Ishikawa (cell line): ENCODE measurements around the gene SCNN1B.

Source experiments
- CEBPB ChIP-seq: IDR thresholded peaks from 2 replicates; pipeline ENCODE4 v1.6.1; 2012
- CREB1 ChIP-seq: IDR thresholded peaks from 2 replicates; pipeline ENCODE4 v1.6.1; 2012; ENCODE audit warnings: low read depth
- EGR1 ChIP-seq: IDR thresholded peaks from 2 replicates; pipeline ENCODE4 v1.6.1; 2012
- EP300 ChIP-seq: IDR thresholded peaks from 2 replicates; pipeline ENCODE4 v1.6.1; 2012; ENCODE audit warnings: borderline replicate concordance
- FOXM1 ChIP-seq: IDR thresholded peaks from 2 replicates; pipeline ENCODE4 v1.6.1; 2012; ENCODE audit warnings: low read depth, borderline replicate concordance
- NFIC ChIP-seq: IDR thresholded peaks from 2 replicates; pipeline ENCODE4 v1.6.1; 2012
- RAD21 ChIP-seq: IDR thresholded peaks from 2 replicates; pipeline ENCODE4 v1.6.1; 2012; ENCODE audit warnings: low read depth
- TAF1 ChIP-seq: IDR thresholded peaks from 2 replicates; pipeline ENCODE4 v1.6.1; 2012; ENCODE audit warnings: low read depth, mild to moderate bottlenecking
- TCF12 ChIP-seq: IDR thresholded peaks from 2 replicates; pipeline ENCODE4 v1.6.1; 2012; ENCODE audit warnings: low read depth
- TEAD4 ChIP-seq: IDR thresholded peaks from 2 replicates; pipeline ENCODE4 v1.6.1; 2012
- YY1 ChIP-seq: IDR thresholded peaks from 2 replicates; pipeline ENCODE4 v1.6.1; 2012; ENCODE audit warnings: low read depth
- ZBTB7A ChIP-seq: IDR thresholded peaks from 2 replicates; pipeline ENCODE4 v1.6.1; 2012; ENCODE audit warnings: low read depth
- TF ChIP-seq, protein P1 (sequence below): IDR thresholded peaks from 2 replicates; pipeline ENCODE4 v1.6.1; 2012; ENCODE audit warnings: low read depth, mild to moderate bottlenecking
- TF ChIP-seq, protein P2 (sequence below): IDR thresholded peaks from 2 replicates; pipeline ENCODE4 v1.6.1; 2012
- TF ChIP-seq, protein P3 (sequence below): IDR thresholded peaks from 2 replicates; pipeline ENCODE4 v1.6.1; 2012

Gene SCNN1B

DNA sequence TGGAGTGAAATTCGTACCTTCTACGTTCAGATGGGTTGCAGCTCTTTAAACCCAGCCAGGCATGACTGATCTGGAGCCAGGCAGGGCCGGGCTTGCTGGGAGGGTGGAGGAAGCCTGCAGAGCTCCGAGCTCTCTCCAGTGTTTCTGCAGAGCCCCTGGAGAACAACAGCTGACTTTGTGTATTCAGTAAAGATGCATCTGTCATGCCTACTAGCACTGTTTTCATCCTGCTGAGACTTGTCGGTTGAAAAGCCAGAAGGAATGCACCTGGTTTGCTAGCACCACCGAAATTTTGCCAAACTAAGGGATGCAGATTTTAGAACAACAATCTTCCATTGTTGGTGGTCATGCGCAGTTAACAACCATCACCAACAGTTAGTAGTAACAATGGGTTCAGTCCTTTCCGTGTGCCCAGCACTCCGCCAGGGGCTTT is 22.4 kb upstream of the SCNN1B start:
- TF ChIP-seq NFIC = no peak
- TF ChIP-seq CREB1 = no peak
- no peak for TF ChIP-seq TCF12

DNA sequence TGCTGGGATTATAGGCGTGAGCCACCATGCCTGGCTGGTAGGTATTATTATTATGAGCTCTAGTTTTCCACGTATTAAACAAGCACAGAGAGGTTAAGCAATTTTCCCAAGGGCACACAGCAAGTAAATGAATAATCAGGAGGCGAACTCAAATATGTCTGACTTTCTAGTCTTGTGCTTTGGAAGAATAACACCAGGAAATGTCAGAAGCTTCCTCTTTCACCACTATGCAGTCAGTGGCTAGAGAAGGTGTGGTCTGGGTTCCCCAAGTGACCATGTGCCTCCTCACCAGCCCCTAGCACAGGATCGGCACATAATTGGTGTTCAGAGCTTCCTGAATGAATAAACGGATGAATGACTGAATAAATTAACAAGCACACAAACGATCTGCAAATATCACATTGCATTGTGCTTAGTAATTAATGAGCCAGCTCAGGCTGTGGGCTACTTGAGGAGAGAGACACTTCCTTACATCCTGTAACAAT is 21.6 kb upstream of the SCNN1B start:
- TF ChIP-seq, protein P1, sequence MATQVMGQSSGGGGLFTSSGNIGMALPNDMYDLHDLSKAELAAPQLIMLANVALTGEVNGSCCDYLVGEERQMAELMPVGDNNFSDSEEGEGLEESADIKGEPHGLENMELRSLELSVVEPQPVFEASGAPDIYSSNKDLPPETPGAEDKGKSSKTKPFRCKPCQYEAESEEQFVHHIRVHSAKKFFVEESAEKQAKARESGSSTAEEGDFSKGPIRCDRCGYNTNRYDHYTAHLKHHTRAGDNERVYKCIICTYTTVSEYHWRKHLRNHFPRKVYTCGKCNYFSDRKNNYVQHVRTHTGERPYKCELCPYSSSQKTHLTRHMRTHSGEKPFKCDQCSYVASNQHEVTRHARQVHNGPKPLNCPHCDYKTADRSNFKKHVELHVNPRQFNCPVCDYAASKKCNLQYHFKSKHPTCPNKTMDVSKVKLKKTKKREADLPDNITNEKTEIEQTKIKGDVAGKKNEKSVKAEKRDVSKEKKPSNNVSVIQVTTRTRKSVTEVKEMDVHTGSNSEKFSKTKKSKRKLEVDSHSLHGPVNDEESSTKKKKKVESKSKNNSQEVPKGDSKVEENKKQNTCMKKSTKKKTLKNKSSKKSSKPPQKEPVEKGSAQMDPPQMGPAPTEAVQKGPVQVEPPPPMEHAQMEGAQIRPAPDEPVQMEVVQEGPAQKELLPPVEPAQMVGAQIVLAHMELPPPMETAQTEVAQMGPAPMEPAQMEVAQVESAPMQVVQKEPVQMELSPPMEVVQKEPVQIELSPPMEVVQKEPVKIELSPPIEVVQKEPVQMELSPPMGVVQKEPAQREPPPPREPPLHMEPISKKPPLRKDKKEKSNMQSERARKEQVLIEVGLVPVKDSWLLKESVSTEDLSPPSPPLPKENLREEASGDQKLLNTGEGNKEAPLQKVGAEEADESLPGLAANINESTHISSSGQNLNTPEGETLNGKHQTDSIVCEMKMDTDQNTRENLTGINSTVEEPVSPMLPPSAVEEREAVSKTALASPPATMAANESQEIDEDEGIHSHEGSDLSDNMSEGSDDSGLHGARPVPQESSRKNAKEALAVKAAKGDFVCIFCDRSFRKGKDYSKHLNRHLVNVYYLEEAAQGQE = no peak
- TF ChIP-seq EGR1 (no peak), TAF1 (no peak), ZBTB7A (no peak)
- TF ChIP-seq, protein P2, sequence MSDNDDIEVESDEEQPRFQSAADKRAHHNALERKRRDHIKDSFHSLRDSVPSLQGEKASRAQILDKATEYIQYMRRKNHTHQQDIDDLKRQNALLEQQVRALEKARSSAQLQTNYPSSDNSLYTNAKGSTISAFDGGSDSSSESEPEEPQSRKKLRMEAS = no peak

DNA sequence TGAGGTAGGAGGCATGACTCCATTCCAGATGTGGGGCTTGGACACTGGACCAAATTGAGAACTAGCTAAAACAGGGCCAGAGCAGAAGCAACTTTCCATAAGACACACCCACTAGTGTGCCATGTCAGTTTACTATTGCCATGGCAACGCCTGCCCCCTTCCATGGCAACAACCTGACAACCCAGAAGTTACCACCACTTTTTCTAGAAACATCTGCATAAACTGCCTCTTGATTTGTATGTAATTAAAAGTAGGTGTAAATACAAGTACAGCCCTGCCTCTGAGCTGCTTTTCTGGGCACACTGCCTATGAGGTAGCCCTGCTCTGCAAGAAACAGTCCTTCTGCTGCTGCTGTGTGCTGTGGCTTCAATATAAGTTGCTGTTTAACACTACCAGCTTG is 19.5 kb upstream of the SCNN1B start:
- no peak for TF ChIP-seq RAD21
- TF ChIP-seq, protein P1 = no peak
- no peak for TF ChIP-seq CEBPB
- no peak for TF ChIP-seq NFIC
- TF ChIP-seq EP300 = no peak
- no peak for TF ChIP-seq CREB1
- TF ChIP-seq, protein P2 = no peak
- no peak for TF ChIP-seq TCF12

DNA sequence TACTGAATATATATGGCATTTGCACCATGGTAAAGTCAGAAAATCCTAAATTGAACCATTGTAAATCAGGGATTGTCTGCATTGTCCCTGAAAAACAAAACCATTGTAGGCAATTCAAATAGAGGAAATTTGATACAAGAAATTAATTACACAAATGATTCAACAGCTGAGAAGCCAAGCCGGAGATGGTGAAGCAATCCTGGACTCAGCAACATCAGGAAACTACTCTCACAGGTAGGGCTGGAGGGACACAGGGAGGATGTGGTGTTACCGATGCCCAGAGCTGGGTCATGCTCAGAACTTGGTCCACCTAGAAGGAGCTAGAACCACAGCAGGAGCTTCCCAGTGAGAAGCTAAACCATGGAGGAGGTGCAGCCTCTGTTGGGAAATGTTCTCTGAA is 18.5 kb upstream of the SCNN1B start:
- TF ChIP-seq ZBTB7A (no peak), CEBPB (no peak), YY1 (no peak), EGR1 (no peak)

DNA sequence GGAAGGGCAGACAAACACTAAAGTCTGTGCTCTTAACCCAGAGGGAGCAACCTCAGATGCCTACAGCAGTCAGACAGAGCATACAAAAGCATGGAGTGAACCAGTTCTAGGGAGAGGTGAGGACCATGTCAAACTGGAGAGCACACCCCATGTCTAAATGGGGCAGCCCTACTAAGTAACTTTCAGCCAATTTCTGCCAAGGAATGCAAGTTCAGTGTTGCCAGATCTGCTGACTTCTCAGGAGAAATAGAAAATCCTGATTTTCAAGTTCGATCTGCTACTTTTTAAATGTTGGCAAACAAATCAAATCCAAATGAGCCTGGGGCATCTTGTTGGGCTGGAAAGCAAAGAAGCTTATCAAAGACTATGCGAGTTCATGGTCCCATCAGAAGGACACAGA is 17.5 kb upstream of the SCNN1B start:
- TF ChIP-seq, protein P1 = no peak
- no peak for TF ChIP-seq CEBPB
- no peak for TF ChIP-seq YY1
- TF ChIP-seq TAF1 = no peak
- no peak for TF ChIP-seq CREB1
- no peak for TF ChIP-seq ZBTB7A
- no peak for TF ChIP-seq FOXM1
- TF ChIP-seq TEAD4 = no peak
- TF ChIP-seq, protein P2 = no peak

DNA sequence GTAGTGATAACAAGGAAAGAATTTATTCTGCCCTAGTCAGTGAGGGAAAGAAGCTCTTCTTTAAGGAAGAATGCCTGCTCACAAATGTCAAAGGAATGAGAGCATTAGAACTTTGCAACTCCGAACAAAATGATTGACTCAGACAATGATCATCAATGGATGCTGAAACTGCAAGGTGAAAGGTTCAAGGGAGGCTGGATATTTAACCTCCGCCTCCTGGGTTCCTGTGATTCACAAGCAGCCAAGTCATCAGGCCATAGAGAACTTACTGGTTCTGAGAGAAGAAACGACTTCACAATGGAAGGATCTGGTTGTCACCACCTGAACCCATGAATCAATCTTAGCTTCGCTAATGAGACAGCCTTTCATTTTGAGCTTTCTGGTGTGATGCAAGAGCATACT is 16.0 kb upstream of the SCNN1B start:
- TF ChIP-seq EP300 = no peak
- no peak for TF ChIP-seq TCF12
- TF ChIP-seq FOXM1 = no peak

DNA sequence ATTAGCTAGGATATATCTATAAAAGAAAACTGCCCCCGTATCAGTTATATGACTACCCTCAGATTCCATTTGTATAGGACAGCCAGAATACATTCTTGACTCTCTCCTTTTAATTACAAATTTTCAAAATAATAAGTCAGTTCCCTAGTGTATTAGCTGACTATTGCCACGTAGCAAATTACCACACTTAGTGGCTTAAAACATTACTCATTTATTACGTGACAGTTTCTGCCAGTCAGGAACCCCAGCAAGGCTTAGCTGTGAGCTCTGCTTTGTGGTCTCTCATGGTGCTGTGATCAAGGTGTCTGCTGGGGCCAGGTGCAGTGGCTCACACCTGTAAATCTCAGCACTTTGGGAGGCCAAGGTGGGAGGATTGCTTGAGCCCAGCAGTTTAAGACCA is 13.9 kb upstream of the SCNN1B start:
- TF ChIP-seq, protein P3, sequence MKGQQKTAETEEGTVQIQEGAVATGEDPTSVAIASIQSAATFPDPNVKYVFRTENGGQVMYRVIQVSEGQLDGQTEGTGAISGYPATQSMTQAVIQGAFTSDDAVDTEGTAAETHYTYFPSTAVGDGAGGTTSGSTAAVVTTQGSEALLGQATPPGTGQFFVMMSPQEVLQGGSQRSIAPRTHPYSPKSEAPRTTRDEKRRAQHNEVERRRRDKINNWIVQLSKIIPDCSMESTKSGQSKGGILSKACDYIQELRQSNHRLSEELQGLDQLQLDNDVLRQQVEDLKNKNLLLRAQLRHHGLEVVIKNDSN = no peak
- TF ChIP-seq NFIC (no peak), RAD21 (no peak), YY1 (no peak), TCF12 (no peak), CREB1 (no peak), EGR1 (no peak), EP300 (no peak), FOXM1 (no peak), TEAD4 (no peak)
- TF ChIP-seq, protein P1 = no peak
- TF ChIP-seq, protein P2 = no peak
